Epithelial cell of proximal tubule (primary cell): ENCODE results near the gene VPS35L. TPM values are rescaled to one million over a fixed set of nuclear protein-coding genes. Genes with fewer than 3 reads are reported as not detected.
A peak's percentile ranks its signal among the peaks of the same experiment; 100 is the strongest.

Experiments
- DNase-seq: peaks from one replicate; pipeline ENCODE4 v3.0.0-alpha.2; 2011; ENCODE audit warnings: low read depth
- H3K4me3 ChIP-seq: 2 replicates; pipeline ENCODE4 v1.5.1; 2011; ENCODE audit warnings: low read depth, mild to moderate bottlenecking, low read length
- total RNA-seq: library from RNA; depleted of rRNA; stranded (reverse); fragments of >200 nt; gene quantifications from 2 replicates; pipeline ENCODE4 v1.2.3, GENCODE V29; 2015
- TF ChIP-seq, protein P1 (sequence below): conservative IDR thresholded peaks from 2 replicates; pipeline ENCODE4 v1.5.1; 2012; ENCODE audit warnings: low read depth, mild to moderate bottlenecking, low read length

The VPS35L gene
- total RNA-seq, 1 donor from 2014 or later, result 36.9 TPM

- no peak overlapping the region for H3K4me3 ChIP-seq
- no peak for DNase-seq
- TF ChIP-seq, protein P1, sequence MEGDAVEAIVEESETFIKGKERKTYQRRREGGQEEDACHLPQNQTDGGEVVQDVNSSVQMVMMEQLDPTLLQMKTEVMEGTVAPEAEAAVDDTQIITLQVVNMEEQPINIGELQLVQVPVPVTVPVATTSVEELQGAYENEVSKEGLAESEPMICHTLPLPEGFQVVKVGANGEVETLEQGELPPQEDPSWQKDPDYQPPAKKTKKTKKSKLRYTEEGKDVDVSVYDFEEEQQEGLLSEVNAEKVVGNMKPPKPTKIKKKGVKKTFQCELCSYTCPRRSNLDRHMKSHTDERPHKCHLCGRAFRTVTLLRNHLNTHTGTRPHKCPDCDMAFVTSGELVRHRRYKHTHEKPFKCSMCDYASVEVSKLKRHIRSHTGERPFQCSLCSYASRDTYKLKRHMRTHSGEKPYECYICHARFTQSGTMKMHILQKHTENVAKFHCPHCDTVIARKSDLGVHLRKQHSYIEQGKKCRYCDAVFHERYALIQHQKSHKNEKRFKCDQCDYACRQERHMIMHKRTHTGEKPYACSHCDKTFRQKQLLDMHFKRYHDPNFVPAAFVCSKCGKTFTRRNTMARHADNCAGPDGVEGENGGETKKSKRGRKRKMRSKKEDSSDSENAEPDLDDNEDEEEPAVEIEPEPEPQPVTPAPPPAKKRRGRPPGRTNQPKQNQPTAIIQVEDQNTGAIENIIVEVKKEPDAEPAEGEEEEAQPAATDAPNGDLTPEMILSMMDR, result no peak
These were observed 133.8 kb downstream of the VPS35L start for GRCh38 chr16:19689342-19689741.

- DNase-seq, result no peak
- H3K4me3 ChIP-seq, result no peak overlapping the region
- TF ChIP-seq, protein P1, result no peak
These were observed 134.7 kb downstream of the VPS35L start for GRCh38 chr16:19690196-19690595.

- DNase-seq, result no peak
- TF ChIP-seq, protein P1, result no peak
- no peak overlapping the region for H3K4me3 ChIP-seq
These were observed 135.7 kb downstream of the VPS35L start for GRCh38 chr16:19691161-19691711.

DNA sequence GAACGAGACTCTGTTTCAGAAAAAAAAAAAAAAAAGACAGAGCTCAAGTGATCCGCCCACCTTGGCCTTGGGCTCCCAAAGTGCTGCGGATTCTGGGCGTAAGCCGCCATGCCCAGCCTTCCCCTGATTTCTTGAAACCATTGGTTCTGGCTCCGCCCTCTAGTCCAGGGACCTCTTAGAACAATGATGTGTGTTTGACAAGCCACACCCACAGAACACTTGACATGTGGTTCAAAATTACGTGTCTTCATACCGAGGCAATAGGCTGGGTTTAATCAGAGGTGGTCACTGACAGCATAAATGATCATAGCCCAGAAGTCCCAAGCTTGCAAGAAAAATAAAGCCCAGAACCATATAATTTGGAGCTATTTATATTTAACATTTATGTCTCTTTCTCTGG, 139.5 kb downstream of the VPS35L start:
- DNase-seq, result no peak
- TF ChIP-seq, protein P1, result no peak

GRCh38 chr16:19696328-19696727, 140.8 kb downstream of the VPS35L start:
- no peak overlapping the region for H3K4me3 ChIP-seq
- DNase-seq, result peak; percentile 48
- TF ChIP-seq, protein P1, result no peak

More for the DNA sequence above, 139.5 kb downstream of the VPS35L start:
- H3K4me3 ChIP-seq, result no peak overlapping the region

DNA sequence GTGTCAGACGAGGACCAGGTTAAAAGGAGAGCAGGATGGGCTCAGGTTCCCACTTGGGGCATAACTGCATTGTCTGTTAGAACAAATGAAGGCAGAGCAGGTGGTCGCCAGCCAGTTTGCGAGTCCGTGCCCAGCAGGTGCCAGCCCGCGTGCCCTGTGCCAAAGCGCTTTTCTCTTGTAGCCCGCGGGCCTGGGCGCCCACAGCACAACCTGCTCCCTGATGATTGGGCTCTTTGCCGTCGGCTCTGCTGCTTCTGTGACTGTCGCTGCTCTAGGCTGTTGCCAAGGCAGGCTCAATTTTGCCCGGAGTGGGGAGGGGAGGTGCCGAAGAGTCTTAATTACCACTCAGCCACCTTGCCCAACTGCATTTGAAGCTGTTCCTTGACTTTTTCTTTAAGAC, 141.5 kb downstream of the VPS35L start:
- DNase-seq, result no peak
- H3K4me3 ChIP-seq, result no peak overlapping the region
- TF ChIP-seq, protein P1, result no peak

GRCh38 chr16:19697756-19698318, 142.3 kb downstream of the VPS35L start:
- TF ChIP-seq, protein P1, result no peak
- no peak for DNase-seq
- H3K4me3 ChIP-seq, result no peak overlapping the region
